Upper lobe of right lung (tissue), 1 donor: Measurements from ENCODE around the gene DBNDD2. TPM values are rescaled to one million over a fixed set of nuclear protein-coding genes. Genes with fewer than 3 reads are reported as not detected.
A peak's percentile ranks its signal among the peaks of the same experiment; 100 is the strongest.

ENCODE experiments used
- ATAC-seq: fragments of 200-7000 bp; cut with Tn5 transposase; one replicate; pipeline ENCODE4 v1.9.1; 2020; ENCODE audit warnings: mild to moderate bottlenecking, moderate library complexity
- DNase-seq: peaks from one replicate; pipeline ENCODE4 v3.0.0-alpha.2; 2020
- H3K27ac ChIP-seq: fragments of 200-600 bp; one replicate; pipeline ENCODE4 v1.8.0; 2022
- H3K27me3 ChIP-seq: fragments of 200-600 bp; one replicate; pipeline ENCODE4 v1.8.0; 2022; ENCODE audit warnings: mild to moderate bottlenecking
- H3K36me3 ChIP-seq: fragments of 200-600 bp; one replicate; pipeline ENCODE4 v1.8.0; 2022
- H3K4me1 ChIP-seq: fragments of 200-600 bp; one replicate; pipeline ENCODE4 v1.8.0; 2022
- H3K4me3 ChIP-seq: fragments of 200-600 bp; one replicate; pipeline ENCODE4 v1.8.0; 2022; ENCODE audit warnings: mild to moderate bottlenecking
- H3K9me3 ChIP-seq: fragments of 200-600 bp; one replicate; pipeline ENCODE4 v1.8.0; 2022
- CTCF ChIP-seq: fragments of 200-600 bp; IDR thresholded peaks from one replicate; pipeline ENCODE4 v1.8.0; 2022; ENCODE audit warnings: antibody characterized with exemption
- intact Hi-C: fragments of 100-400 bp; cut with DNase I; formaldehyde crosslinking; loops from one replicate; pipeline ENCODE4 v1.11.0; 2022
- total RNA-seq: library from RNA; stranded (reverse); fragmentation: NEBNext Ultra II Directional; extraction: Animal tissue kit (Norgen Biotek cat#: 25700); gene quantifications from one replicate; pipeline ENCODE4 v1.2.1, GENCODE V29; 2021
- donor health status: DM: no; HTN: yes; CAD: no; lungs with severe emphysema.

Gene DBNDD2
- total RNA-seq, 1 donor from 2014 or later = 66.2 TPM

GRCh38 chr20:45449528-45449927 is 41.4 kb downstream of the DBNDD2 start:
- no peak overlapping the region for H3K27ac ChIP-seq
- H3K9me3 ChIP-seq = no peaks in the 10 kb centered on the region
- ATAC-seq = no peak
- H3K27me3 ChIP-seq = no peaks in the 10 kb centered on the region
- no peak for TF ChIP-seq CTCF
- H3K4me3 ChIP-seq = no peak overlapping the region
- no peaks in the 10 kb centered on the region for H3K36me3 ChIP-seq
- H3K4me1 ChIP-seq = peaks cover 8% of the 10 kb centered on the region
- no peak for DNase-seq
- intact Hi-C loops = no loop called here

- H3K27ac ChIP-seq = no peak overlapping the region
- intact Hi-C loops = no loop called here
- H3K27me3 ChIP-seq = no peaks in the 10 kb centered on the region
- ATAC-seq = peak; percentile 78
- H3K4me3 ChIP-seq = no peak overlapping the region
- TF ChIP-seq CTCF = peak; percentile 59
- no peak for DNase-seq
- no peaks in the 10 kb centered on the region for H3K36me3 ChIP-seq
- H3K9me3 ChIP-seq = no peaks in the 10 kb centered on the region
- H3K4me1 ChIP-seq = peaks cover 8% of the 10 kb centered on the region
These were observed 42.2 kb downstream of the DBNDD2 start for GRCh38 chr20:45450097-45450818.

DNA sequence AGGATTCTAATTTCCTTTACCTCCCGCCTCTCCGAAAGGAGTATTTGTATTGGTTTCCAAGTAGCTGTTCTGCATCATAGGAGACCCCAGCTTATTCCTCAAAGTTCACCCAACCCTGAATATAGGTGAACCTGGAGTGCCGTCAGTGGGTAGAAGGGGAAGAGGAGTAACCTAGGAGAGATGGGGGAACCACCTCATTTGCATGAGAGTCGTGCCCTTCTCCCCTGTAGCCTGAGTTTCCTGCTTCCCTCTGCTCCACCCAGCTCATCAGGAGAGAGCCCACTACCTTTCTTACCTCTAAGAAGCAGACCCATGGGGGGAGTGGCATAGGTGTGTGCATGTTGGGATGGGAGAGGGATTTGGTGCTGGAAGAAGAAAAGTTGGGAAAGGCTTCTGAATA is 44.1 kb downstream of the DBNDD2 start:
- H3K4me1 ChIP-seq = peaks cover 8% of the 10 kb centered on the region
- intact Hi-C loops = no loop called here
- H3K9me3 ChIP-seq = no peaks in the 10 kb centered on the region
- ATAC-seq (no peak), DNase-seq (no peak)
- TF ChIP-seq CTCF = no peak
- no peaks in the 10 kb centered on the region for H3K36me3 ChIP-seq
- no peak overlapping the region for H3K27ac ChIP-seq
- no peak overlapping the region for H3K4me3 ChIP-seq
- no peaks in the 10 kb centered on the region for H3K27me3 ChIP-seq

DNA sequence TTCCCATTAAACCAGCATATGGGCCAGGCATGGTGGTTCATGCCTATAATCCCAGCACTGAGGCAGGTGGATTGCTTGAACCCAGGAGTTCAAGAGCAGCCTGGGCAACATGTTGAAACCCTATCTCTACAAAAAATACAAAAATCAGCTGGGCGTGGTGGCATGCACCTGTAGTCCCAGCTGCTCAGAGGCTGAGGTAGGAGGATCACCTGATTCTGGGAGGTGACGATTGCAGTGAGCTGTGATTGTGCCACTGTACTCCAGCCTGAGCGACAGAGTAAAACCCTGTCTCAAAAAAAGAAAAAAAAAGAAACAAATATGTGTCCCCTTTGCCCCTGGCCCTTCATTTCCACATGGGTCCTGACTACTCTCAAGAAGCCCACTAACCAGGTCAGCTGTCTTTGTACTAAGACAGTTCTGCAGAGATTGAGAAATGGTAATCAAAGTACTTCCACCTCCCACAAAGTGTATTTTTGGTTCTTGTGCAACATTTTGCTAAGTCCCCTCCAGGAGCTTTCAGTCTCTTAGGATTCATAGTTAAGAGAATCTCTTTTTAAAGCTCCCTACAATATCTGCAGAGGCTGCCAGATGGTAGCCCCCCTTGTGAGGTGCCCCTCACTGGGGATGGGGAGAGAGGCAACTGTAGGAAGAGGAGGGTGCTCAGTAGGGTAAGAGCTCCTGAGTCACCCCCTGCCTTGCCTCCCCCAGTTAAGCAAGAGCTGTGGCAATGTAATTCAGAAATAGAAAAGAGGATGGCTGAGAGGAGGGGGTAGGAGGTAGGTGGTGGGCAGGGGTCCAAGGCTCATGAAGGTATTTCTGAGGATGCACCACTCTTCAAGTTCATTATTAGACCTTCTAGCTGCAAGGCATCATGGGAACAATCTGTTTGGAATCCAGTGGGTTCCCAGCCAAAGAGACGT is 44.9 kb downstream of the DBNDD2 start:
- intact Hi-C loops = no loop called here

DNA sequence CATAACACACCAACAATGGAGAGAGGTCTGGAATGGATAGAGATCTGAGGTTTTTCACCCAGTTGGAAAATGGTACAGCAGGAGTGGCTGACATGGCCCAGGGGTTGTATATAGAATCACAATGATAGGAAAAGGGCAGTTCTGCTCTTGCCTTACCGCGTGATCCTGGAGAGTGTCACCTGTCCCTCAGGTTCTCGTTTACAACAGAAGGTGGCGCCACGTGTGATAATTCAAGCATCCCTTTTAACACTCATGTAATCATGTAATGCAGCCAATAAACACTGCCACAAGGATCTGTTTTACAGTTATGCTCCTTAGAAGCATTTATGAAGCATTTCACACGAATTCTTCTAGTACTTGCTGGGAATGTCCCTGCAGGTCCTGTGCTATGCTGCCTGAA is 48.5 kb downstream of the DBNDD2 start:
- Histone ChIP-seq H3K9me3 (no peaks in the 10 kb centered on the region), H3K27me3 (no peaks in the 10 kb centered on the region), H3K27ac (no peak overlapping the region), H3K4me1 (peaks cover 3% of the 10 kb centered on the region), H3K36me3 (no peaks in the 10 kb centered on the region), H3K4me3 (no peak overlapping the region)
- TF ChIP-seq CTCF = peak; percentile 26
- intact Hi-C loops = no loop called here
- peak; percentile 84 for ATAC-seq
- no peak for DNase-seq

More for the DNA sequence above, 44.9 kb downstream of the DBNDD2 start:
- ATAC-seq = no peak
- no peaks in the 10 kb centered on the region for H3K36me3 ChIP-seq
- no peak for TF ChIP-seq CTCF
- H3K27me3 ChIP-seq = no peaks in the 10 kb centered on the region
- no peak overlapping the region for H3K27ac ChIP-seq
- no peaks in the 10 kb centered on the region for H3K9me3 ChIP-seq
- peaks cover 8% of the 10 kb centered on the region for H3K4me1 ChIP-seq
- H3K4me3 ChIP-seq = no peak overlapping the region
- no peak for DNase-seq
